Sigmoid colon (tissue), 4 donors: Measurements from ENCODE around the gene KIF22.

Experiments
- EP300 ChIP-seq, 4 donors: sonication (generic); formaldehyde crosslinking; IDR thresholded peaks; one replicate each; pipeline ENCODE4 v1.6.1; 2017; ENCODE audit warnings: antibody characterized with exemption in 4 of 4
- TF ChIP-seq, protein P1 (sequence below), 4 experiments: fragments of 450-650 bp in 3 of 4; fragments of 200-600 bp in 1 of 4; IDR thresholded peaks; one replicate each; pipeline ENCODE4 v1.5.1; 2016 to 2019; ENCODE audit warnings: antibody characterized with exemption in 4 of 4, mild to moderate bottlenecking in 3 of 4, moderate library complexity in 2 of 4

DNA sequence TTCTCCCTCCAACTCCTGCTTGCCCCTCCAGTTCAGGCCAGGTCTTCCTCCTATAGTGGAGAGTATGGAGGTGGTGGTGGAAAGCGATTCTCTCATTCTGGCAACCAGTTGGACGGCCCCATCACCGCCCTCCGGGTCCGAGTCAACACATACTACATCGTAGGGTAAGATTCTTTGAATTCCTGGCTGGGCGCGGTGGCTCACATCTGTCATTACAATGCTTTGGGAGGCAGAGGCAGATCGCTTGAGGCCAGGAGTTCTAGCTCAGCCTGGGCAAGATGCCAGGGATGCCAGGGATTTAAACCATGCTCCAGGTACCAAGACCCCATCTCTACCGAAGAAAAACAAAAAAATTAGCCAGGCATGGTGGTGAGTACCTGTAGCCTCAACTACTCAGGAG lies 11.1 kb upstream of the KIF22 start:
- TF ChIP-seq, protein P1, sequence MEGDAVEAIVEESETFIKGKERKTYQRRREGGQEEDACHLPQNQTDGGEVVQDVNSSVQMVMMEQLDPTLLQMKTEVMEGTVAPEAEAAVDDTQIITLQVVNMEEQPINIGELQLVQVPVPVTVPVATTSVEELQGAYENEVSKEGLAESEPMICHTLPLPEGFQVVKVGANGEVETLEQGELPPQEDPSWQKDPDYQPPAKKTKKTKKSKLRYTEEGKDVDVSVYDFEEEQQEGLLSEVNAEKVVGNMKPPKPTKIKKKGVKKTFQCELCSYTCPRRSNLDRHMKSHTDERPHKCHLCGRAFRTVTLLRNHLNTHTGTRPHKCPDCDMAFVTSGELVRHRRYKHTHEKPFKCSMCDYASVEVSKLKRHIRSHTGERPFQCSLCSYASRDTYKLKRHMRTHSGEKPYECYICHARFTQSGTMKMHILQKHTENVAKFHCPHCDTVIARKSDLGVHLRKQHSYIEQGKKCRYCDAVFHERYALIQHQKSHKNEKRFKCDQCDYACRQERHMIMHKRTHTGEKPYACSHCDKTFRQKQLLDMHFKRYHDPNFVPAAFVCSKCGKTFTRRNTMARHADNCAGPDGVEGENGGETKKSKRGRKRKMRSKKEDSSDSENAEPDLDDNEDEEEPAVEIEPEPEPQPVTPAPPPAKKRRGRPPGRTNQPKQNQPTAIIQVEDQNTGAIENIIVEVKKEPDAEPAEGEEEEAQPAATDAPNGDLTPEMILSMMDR (IDR thresholded peaks at IDR 0.05) = no peak
- no peak for TF ChIP-seq EP300 (IDR thresholded peaks at IDR 0.05)
